H9 (cell line): ENCODE data around the gene GRIK1. TPM values are rescaled to one million over a fixed set of nuclear protein-coding genes. Genes with fewer than 3 reads are reported as not detected.

Experiments
- DNase-seq: peaks from one replicate; pipeline ENCODE4 v3.0.0-alpha.2; 2017
- H2AFZ ChIP-seq: one replicate; pipeline ENCODE4 v1.6.1; 2013; ENCODE audit warnings: mild to moderate bottlenecking, low read length, control low read depth, moderate library complexity
- H2AK5ac ChIP-seq: 2 replicates; pipeline ENCODE4 v1.6.1; 2013; ENCODE audit warnings: low read length, control low read depth, mixed read lengths; ENCODE audit not compliant: insufficient read length
- H2BK120ac ChIP-seq: one replicate; pipeline ENCODE4 v1.6.1; 2013; ENCODE audit warnings: low read depth, mild to moderate bottlenecking, low read length, control low read depth, inconsistent platforms; ENCODE audit not compliant: poor library complexity, severe bottlenecking
- H2BK12ac ChIP-seq: 2 replicates; pipeline ENCODE4 v1.6.1; 2013; ENCODE audit warnings: low read length, control low read depth, mixed read lengths, low read depth; ENCODE audit not compliant: insufficient read length
- H2BK15ac ChIP-seq: 2 replicates; pipeline ENCODE4 v1.6.1; 2013; ENCODE audit warnings: low read depth, low read length, control low read depth
- H2BK20ac ChIP-seq: one replicate; pipeline ENCODE4 v1.6.1; 2013; ENCODE audit warnings: low read depth, mild to moderate bottlenecking, low read length, control low read depth, inconsistent platforms; ENCODE audit not compliant: poor library complexity, severe bottlenecking
- H2BK5ac ChIP-seq: 2 replicates; pipeline ENCODE4 v1.6.1; 2013; ENCODE audit warnings: low read length, control low read depth, mixed read lengths; ENCODE audit not compliant: insufficient read length
- H3K14ac ChIP-seq: 2 replicates; pipeline ENCODE4 v1.6.1; 2013; ENCODE audit warnings: low read length, control low read depth; ENCODE audit not compliant: insufficient read depth
- H3K18ac ChIP-seq: 2 replicates; pipeline ENCODE4 v1.6.1; 2013; ENCODE audit warnings: low read depth, mild to moderate bottlenecking, mixed read lengths, low read length, control low read depth; ENCODE audit not compliant: insufficient read length
- H3K23ac ChIP-seq: 2 replicates; pipeline ENCODE4 v1.6.1; 2013; ENCODE audit warnings: low read length, control low read depth, mixed read lengths, low read depth; ENCODE audit not compliant: insufficient read length
- H3K23me2 ChIP-seq: 2 replicates; pipeline ENCODE4 v1.6.1; 2013; ENCODE audit warnings: low read depth, mild to moderate bottlenecking, mixed read lengths, low read length, control low read depth; ENCODE audit not compliant: insufficient read length, poor library complexity, severe bottlenecking
- H3K27ac ChIP-seq: 2 replicates; pipeline ENCODE4 v1.5.1; 2013; ENCODE audit warnings: low read length, control low read depth, mixed read lengths, low read depth; ENCODE audit not compliant: insufficient read length
- H3K27me3 ChIP-seq: 2 replicates; pipeline ENCODE4 v1.6.1; 2013; ENCODE audit warnings: low read length, control low read depth, inconsistent platforms; ENCODE audit not compliant: insufficient read depth
- H3K4ac ChIP-seq: 2 replicates; pipeline ENCODE4 v1.6.1; 2013; ENCODE audit warnings: low read depth, mild to moderate bottlenecking, control low read depth, inconsistent platforms, low read length, moderate library complexity
- H3K4me1 ChIP-seq: 2 replicates; pipeline ENCODE4 v1.6.1; 2013; ENCODE audit warnings: low read length, control low read depth, inconsistent platforms; ENCODE audit not compliant: insufficient read depth
- H3K4me2 ChIP-seq: 2 replicates; pipeline ENCODE4 v1.6.1; 2013; ENCODE audit warnings: low read length, control low read depth, mixed read lengths; ENCODE audit not compliant: insufficient read length, insufficient read depth
- H3K56ac ChIP-seq: 2 replicates; pipeline ENCODE4 v1.6.1; 2013; ENCODE audit warnings: low read depth, mild to moderate bottlenecking, mixed read lengths, low read length, control low read depth; ENCODE audit not compliant: insufficient read length
- H3K79me1 ChIP-seq: 2 replicates; pipeline ENCODE4 v1.6.1; 2013; ENCODE audit warnings: low read depth, mild to moderate bottlenecking, moderate library complexity, low read length, control low read depth, inconsistent platforms; ENCODE audit not compliant: insufficient read depth, poor library complexity, severe bottlenecking
- H3K79me2 ChIP-seq: 2 replicates; pipeline ENCODE4 v1.6.1; 2013; ENCODE audit warnings: low read length, control low read depth, inconsistent platforms; ENCODE audit not compliant: insufficient read depth
- H3K9ac ChIP-seq: 2 replicates; pipeline ENCODE4 v1.6.1; 2013; ENCODE audit warnings: low read length, control low read depth, mixed read lengths; ENCODE audit not compliant: insufficient read length; ENCODE audit errors: extremely low read depth
- H3K9me3 ChIP-seq: one replicate; pipeline ENCODE4 v1.6.1; 2013; ENCODE audit warnings: low read depth, low read length, inconsistent platforms; ENCODE audit not compliant: control insufficient read depth
- H3T11ph ChIP-seq: one replicate; pipeline ENCODE4 v1.6.1; 2013; ENCODE audit warnings: mild to moderate bottlenecking, low read length, control low read depth, inconsistent platforms
- H4K20me1 ChIP-seq: one replicate; pipeline ENCODE4 v1.6.1; 2013; ENCODE audit not compliant: control insufficient read depth, insufficient read length, insufficient read depth
- H4K5ac ChIP-seq: 2 replicates; pipeline ENCODE4 v1.6.1; 2013; ENCODE audit warnings: low read depth, mild to moderate bottlenecking, mixed read lengths, low read length, control low read depth; ENCODE audit not compliant: insufficient read length
- H4K8ac ChIP-seq: replicated peaks from 2 replicates; pipeline ENCODE4 v1.6.1; 2013; ENCODE audit warnings: low read length, control low read depth, mixed read lengths, low read depth; ENCODE audit not compliant: insufficient read length
- H4K91ac ChIP-seq: 2 replicates; pipeline ENCODE4 v1.6.1; 2013; ENCODE audit warnings: low read depth, mild to moderate bottlenecking, moderate library complexity, mixed read lengths, low read length, control low read depth; ENCODE audit not compliant: insufficient read length
- H3K27ac Mint-ChIP-seq, 3 experiments: 2 replicates in 2 of 3; 3 replicates in 1 of 3; pipeline ENCODE4 v1.8.0; 2020 to 2021; ENCODE audit warnings: mixed read lengths in 3 of 3, mild to moderate bottlenecking in 1 of 3, moderate library complexity in 1 of 3
- H3K27me3 Mint-ChIP-seq: 2 replicates; pipeline ENCODE4 v1.8.0; 2021; ENCODE audit warnings: low read depth, mild to moderate bottlenecking, moderate library complexity, mixed read lengths
- H3K36me3 Mint-ChIP-seq, 3 experiments: 2 replicates in 2 of 3; 3 replicates in 1 of 3; pipeline ENCODE4 v1.8.0; 2020 to 2021; ENCODE audit warnings: low read depth in 3 of 3, mixed read lengths in 3 of 3; ENCODE audit not compliant: insufficient read depth in 1 of 3
- H3K4me1 Mint-ChIP-seq, 2 experiments: 2 replicates each; pipeline ENCODE4 v1.8.0; 2020; ENCODE audit warnings: mixed read lengths in 2 of 2
- H3K4me3 Mint-ChIP-seq, 2 experiments: 2 replicates in 1 of 2; 3 replicates in 1 of 2; pipeline ENCODE4 v1.8.0; 2020 to 2021; ENCODE audit warnings: mild to moderate bottlenecking in 2 of 2, mixed read lengths in 2 of 2, moderate library complexity in 1 of 2
- H3K9me3 Mint-ChIP-seq, 2 experiments: 2 replicates in 1 of 2; 3 replicates in 1 of 2; pipeline ENCODE4 v1.8.0; 2020; ENCODE audit warnings: mild to moderate bottlenecking in 2 of 2, mixed read lengths in 2 of 2, moderate library complexity in 1 of 2
- WGBS: extraction: QIAGEN DNeasy Blood & Tissue Kit; methylation state at CpG from one replicate; pipeline ENCODE4 v1.1.7; 2013; ENCODE audit warnings: missing lambda C conversion rate, low lambda C conversion rate, mixed read lengths; ENCODE audit not compliant: insufficient read length; ENCODE audit errors: extremely low coverage; 5-methylcytosine and 5-hydroxymethylcytosine counted together
- total RNA-seq: library from RNA; stranded (reverse); gene quantifications from 2 replicates; pipeline ENCODE4 v1.2.1, GENCODE V29; 2021
- TF ChIP-seq, protein P1 (sequence below): fragments of 200-600 bp; sonication (generic); conservative IDR thresholded peaks from 3 replicates; pipeline ENCODE4 v1.8.0; 2021; ENCODE audit warnings: antibody characterized with exemption, mild to moderate bottlenecking

GRIK1 gene
- total RNA-seq, 1 experiment from 2014 or later: not detected

DNA sequence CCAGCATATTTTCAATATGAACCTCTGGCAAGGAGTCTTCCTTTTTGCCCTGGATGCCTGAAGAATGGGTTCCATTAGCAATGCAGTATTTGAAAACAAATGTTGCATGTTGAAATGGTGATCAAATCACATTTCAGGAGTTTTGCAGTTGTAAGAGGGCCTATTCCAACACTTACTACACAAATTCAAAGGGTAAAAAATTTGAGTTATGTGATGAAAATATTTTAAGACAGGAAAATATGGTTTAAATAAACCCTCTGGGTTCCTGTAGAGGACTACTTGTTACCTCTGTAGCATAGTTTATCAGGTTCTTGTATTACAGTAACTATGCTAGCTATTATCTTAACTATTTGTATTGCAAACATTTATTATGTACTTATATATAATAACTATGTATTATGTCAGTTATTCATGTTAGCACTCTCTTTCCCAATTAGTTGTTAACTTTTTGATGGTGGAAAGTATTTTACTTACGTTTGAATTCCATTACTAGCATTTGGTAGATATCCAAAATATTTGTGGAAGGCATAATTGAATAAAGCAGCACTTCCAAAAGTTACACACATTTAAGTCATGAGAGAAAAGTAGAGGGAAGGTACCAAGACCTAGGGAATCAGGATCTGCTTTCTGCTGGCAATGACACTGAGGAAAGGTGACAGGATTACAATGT, 312.9 kb downstream of the GRIK1 start:
- WGBS: no CpG with 5 or more reads among the region's 1 CpG

More for the DNA sequence above, 312.9 kb downstream of the GRIK1 start:
- H2AK5ac ChIP-seq: no peak overlapping the region
- no peak overlapping the region for H3K14ac ChIP-seq
- TF ChIP-seq, protein P1, sequence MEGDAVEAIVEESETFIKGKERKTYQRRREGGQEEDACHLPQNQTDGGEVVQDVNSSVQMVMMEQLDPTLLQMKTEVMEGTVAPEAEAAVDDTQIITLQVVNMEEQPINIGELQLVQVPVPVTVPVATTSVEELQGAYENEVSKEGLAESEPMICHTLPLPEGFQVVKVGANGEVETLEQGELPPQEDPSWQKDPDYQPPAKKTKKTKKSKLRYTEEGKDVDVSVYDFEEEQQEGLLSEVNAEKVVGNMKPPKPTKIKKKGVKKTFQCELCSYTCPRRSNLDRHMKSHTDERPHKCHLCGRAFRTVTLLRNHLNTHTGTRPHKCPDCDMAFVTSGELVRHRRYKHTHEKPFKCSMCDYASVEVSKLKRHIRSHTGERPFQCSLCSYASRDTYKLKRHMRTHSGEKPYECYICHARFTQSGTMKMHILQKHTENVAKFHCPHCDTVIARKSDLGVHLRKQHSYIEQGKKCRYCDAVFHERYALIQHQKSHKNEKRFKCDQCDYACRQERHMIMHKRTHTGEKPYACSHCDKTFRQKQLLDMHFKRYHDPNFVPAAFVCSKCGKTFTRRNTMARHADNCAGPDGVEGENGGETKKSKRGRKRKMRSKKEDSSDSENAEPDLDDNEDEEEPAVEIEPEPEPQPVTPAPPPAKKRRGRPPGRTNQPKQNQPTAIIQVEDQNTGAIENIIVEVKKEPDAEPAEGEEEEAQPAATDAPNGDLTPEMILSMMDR: no peak
- H4K8ac ChIP-seq: no peak overlapping the region
- H3K4me1 ChIP-seq: no peaks in the 10 kb centered on the region
- no peaks in the 10 kb centered on the region for H3K23me2 ChIP-seq
- no peak overlapping the region for H4K91ac ChIP-seq
- peaks cover 2% of the 10 kb centered on the region; the same call in 1 of the 2 replicates for H3K27me3 Mint-ChIP-seq
- H3K9me3 Mint-ChIP-seq: no peaks in the 10 kb centered on the region
- H3K18ac ChIP-seq: no peak overlapping the region
- H3K4me2 ChIP-seq: no peak overlapping the region
- no peak overlapping the region for H3K56ac ChIP-seq
- no peak overlapping the region for H2BK15ac ChIP-seq
- H3K4me3 Mint-ChIP-seq: no peak overlapping the region
- no peaks in the 10 kb centered on the region for H3K9me3 ChIP-seq
- no peak overlapping the region for H2BK5ac ChIP-seq
- no peak overlapping the region for H3K27ac Mint-ChIP-seq
- H3K36me3 Mint-ChIP-seq: 0 out of 7 replicates have a peak, but pooled peaks cover 0 to 1% (median 0%) of the 10 kb centered on the region in 3 experiments
- H3K9ac ChIP-seq: no peak overlapping the region
- no peaks in the 10 kb centered on the region for H3K79me1 ChIP-seq
- DNase-seq: no peak
- H3K4me1 Mint-ChIP-seq: no peaks in the 10 kb centered on the region
- no peak overlapping the region for H2BK20ac ChIP-seq
- H2BK12ac ChIP-seq: no peak overlapping the region
- no peak overlapping the region for H3K23ac ChIP-seq
- H3T11ph ChIP-seq: no peak overlapping the region
- no peaks in the 10 kb centered on the region for H3K27me3 ChIP-seq
- no peaks in the 10 kb centered on the region for H3K79me2 ChIP-seq
- H4K5ac ChIP-seq: no peak overlapping the region
- no peak overlapping the region for H3K4ac ChIP-seq
- H4K20me1 ChIP-seq: no peaks in the 10 kb centered on the region
- H2BK120ac ChIP-seq: no peak overlapping the region
- H2AFZ ChIP-seq: no peak overlapping the region
- no peak overlapping the region for H3K27ac ChIP-seq
